Diencephalon (tissue), 1 donor: ENCODE measurements around the gene CLIC4. TPM values are rescaled to one million over a fixed set of nuclear protein-coding genes. Genes with fewer than 3 reads are reported as not detected.

Experiments
- small RNA-seq: library from RNA; depleted of rRNA; stranded (forward); fragments of <200 nt; gene quantifications from one replicate; pipeline ENCODE3, GENCODE V24; 2014
- total RNA-seq: library from RNA; depleted of rRNA; stranded (reverse); fragments of >200 nt; gene quantifications from one replicate; pipeline ENCODE4 v1.2.3, GENCODE V29; 2014

CLIC4 gene
- total RNA-seq: 110 TPM

DNA sequence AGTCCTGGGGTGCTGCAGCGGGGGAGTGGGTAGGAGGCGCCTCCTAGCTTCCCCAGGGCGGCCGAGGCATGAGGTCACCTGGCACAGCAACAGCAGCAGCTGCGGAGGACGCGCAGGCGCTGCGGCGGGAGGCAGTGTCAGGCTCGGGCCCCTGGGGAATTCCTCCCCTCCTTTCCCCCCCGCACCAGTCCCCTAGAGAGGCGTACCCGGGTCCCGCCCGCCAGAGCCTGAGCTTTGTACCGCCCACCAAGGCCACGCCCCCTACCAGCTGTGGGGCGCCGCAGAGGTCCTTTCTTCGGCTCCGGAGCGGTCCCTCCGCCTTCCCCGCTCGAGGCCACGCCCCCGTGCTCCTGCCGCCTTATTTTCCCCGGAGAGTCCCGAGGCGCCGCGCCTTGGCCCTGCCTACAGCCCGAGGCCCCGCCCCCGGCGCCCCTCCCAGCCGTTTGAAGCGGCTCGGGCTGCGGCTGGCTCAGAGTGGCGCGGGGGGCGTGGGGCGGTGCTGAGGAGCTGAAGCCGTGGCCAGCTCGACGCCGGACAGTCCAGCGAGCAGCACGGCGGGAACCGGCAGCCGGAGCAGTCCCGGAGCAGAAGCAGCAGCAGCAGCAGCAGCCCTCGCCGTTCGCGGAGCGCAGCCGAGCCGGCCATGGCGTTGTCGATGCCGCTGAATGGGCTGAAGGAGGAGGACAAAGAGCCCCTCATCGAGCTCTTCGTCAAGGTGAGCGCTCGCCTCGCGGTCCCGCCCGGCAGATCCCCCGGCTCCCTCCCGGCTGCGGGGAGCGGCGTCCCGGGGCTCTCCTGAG, at the start of gene CLIC4:
Gene CLIC4, plus strand, starts transcription at position 537 of the 800 bp plus-strand sequence. Its CDS starts 107 bp downstream, at position 644.

Small RNA genes within 50 kb of the gene (small RNA-seq; reads per million reads assigned to genes)
- not detected for gene RNU6-1208P

Other genes with a start within 250 kb of the CLIC4 start
- gene RCAN3, start 242.6 kb upstream of the CLIC4 start, total RNA-seq: 44.3 TPM
- 1.4 TPM for gene NCMAP, start 189.4 kb upstream of the CLIC4 start, total RNA-seq
- 48.4 TPM for gene SRRM1, start 102.1 kb upstream of the CLIC4 start, total RNA-seq
- gene RUNX3, start 184.8 kb downstream of the CLIC4 start, total RNA-seq: 0.23 TPM